ENCODE data around the gene NOTCH1.

Gene NOTCH1

DNA sequence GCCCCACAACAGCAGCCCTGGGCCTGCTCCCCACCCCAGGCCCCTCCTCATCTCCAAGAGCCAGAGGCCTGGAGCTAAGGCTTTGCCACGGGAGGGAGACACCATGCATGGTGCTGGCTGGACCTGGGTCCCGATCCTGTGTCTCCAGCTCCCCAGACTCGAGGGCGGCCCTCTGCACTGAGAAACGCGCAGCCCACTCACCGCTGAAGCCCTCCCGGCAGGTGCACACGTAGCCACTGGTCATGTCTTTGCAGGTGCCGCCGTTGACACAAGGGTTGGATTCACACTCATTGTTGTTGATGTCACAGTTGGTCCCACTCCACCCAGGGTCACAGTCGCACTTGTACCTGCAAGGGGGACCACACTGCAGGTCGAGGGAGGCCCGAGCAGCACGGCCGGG lies 32.7 kb downstream of the NOTCH1 start:
- DNase-seq, result no peak

GRCh38 chr9:136512651-136513071 lies 33.2 kb downstream of the NOTCH1 start:
- DNase-seq, result no peak

DNA sequence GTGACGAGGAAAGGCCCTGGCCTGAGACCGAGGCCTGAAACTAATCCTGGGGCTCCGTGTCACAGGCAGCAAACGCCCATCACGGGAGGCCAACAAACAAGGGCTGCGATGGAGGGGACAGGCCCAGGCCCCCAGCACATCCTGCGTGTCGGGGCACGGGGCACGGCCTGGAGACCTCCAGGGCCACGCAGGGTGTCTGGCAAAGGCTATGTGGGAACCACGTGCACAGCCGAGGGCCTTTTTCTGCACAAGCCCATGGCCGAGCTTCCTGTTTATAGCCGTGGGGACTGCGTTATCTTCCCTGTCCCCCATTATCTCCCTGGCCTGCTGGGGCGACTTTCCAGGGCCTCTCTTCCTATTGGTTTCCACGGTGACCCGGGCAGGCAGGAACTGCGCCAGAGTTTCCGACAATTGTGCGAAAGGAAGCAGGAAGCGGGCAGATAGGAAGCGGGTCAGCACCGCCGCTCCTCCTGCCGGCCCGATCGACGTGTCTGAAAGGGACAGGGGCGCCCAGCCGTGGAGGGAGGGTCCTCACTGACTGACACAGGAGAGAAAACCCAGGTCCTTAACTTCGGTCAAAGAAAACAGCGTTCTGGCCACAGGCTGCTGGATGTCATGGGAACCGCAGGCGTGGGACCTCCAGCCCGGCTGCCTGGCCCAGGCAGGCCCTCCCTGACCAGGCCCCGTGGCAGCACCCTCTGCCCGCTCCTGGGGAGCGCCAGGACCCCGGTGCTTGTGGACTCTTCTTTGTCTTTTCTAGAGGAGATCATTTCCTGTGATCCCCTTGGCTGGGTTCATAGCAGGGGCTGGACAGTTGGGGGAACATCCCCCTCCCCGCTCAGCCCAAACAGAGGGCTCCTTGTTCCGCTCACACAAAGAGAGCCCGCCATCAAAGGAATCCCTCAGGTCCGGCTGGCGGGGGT lies 33.9 kb downstream of the NOTCH1 start:
- DNase-seq, result no peak

DNA sequence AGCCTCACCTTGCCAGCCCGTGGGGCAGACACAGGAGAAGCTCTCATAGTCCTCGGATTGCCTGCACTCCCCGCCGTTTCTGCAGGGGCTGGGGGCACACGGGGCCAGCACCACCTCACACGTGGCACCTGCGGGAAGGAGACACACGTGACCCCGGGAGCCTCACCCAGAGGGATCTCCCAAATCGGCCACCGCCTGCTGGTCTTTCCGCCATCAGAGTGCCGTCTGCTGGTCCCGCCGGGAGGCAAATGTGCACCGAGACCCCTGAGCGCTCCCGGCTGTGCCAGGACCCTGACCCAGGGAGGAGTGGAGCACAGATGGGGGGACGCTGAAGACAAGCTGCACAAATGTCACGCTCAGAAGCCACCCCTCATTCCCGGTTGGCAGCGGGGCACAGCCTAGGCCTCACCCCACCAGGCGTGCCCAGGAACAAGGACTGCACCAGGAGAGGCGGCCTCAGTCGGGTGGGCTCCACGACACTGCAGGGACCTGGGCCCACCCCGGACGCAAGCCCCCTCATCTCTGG lies 34.6 kb downstream of the NOTCH1 start:
- DNase-seq, result no peak

- DNase-seq, result no peak
These were observed 35.3 kb downstream of the NOTCH1 start for GRCh38 chr9:136510561-136510960.

- no peak for DNase-seq
These were observed 36.3 kb downstream of the NOTCH1 start for GRCh38 chr9:136509549-136509948.

GRCh38 chr9:136508729-136509500 lies 36.9 kb downstream of the NOTCH1 start:
- no peak for DNase-seq

DNA sequence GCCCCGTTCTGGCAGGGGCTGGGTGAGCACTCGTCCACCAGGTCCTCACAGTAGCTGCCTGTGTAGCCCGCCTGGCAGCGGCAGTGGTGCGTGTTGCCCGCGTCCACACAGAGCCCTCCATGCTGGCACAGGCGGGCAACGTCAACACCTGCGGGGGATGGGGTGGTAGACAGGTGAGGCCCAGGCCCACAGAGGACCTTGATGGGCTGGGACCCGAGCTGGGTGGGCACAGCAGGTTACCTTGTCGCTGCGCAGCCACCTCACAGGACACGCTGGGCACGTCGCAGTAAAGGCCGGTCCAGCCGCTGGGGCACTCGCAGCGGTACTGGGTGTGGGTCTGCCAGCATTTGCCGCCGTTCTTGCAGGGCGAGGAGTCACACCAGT lies 37.9 kb downstream of the NOTCH1 start:
- DNase-seq, result no peak

- DNase-seq, result no peak
These were observed 38.4 kb downstream of the NOTCH1 start for GRCh38 chr9:136507221-136507991.

DNA sequence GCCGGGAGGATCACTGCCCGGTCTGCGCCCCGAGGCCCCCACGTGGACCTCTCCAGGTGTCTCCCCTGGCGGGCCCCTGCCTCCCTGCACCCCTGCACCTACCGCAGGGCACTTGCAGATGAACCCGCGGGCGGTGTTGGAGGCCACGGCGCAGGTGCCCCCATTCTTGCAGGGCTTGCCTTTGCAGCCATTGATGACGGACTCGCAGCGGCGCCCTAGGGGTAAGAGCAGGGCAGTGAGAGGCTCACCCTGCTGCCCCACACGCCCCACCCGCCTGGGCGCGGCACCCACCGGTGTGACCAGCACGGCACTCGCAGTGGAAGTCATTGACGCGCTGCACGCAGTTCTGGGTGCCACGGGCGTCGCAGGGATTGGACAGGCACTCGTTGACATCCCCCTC lies 39.4 kb downstream of the NOTCH1 start:
- no peak for DNase-seq

- no peak for DNase-seq
These were observed 40.1 kb downstream of the NOTCH1 start for GRCh38 chr9:136505406-136506403.

DNA sequence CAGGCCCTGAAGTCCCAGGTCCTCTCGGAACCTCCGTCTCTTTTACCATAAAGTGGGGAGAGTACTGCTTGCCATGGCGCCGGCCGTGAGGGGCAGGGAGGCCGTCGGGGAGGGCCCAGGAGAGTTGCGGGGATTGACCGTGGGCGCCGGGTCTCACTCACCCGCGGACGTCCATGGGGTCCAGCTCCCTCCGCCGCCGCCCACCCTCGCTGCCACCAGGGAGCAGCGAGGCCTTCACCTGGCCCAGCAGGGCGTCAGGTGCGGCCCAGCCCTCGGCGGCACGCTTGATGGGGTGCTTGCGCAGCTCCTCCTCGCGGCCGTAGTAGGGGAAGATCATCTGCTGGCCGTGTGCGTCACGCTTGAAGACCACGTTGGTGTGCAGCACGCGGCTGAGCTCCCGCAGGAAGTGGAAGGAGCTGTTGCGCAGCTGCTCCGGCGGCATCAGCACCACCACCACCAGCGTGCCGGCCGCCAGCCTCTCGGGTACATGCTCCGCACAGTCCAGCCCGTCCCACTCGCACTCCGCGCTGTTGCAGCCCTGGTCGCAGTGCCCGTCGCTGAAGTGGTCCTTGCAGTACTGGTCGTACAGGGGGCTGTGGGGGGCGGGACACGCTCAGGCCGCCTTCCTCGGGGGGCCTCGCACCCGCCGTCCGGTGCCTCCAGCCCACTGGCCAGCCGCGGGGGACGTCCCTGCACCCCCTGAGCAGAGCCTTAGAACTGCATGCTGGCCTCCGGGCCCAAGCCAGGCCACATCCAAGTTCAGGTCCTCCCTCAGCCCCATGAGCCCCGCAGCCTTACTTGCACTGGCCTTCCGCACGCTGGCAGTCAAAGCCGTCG lies 41.1 kb downstream of the NOTCH1 start:
- no peak for DNase-seq

GRCh38 chr9:136502940-136503550 lies 42.8 kb downstream of the NOTCH1 start:
- no peak for DNase-seq

- no peak for DNase-seq
These were observed 43.7 kb downstream of the NOTCH1 start for GRCh38 chr9:136502196-136502595.

DNA sequence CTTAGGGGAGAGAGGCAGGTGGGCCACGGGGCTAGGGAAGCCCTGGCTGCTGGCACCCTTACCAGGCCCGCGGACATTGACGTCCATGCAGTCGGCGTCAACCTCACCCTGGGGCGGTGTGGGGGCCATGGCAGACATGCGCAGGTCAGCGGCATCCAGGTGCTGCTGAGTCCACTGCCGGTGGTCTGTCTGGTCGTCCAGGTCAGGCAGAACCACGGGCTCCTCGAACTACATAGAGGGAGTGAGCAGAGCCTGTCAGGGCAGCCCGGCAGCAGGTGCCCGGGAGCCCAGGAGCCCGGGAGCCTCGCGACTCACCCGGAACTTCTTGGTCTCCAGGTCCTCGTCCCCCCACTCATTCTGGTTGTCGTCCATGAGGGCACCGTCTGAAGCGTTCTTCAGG lies 44.2 kb downstream of the NOTCH1 start:
- DNase-seq, result no peak

- no peak for DNase-seq
These were observed 45.6 kb downstream of the NOTCH1 start for GRCh38 chr9:136499935-136500910.

DNA sequence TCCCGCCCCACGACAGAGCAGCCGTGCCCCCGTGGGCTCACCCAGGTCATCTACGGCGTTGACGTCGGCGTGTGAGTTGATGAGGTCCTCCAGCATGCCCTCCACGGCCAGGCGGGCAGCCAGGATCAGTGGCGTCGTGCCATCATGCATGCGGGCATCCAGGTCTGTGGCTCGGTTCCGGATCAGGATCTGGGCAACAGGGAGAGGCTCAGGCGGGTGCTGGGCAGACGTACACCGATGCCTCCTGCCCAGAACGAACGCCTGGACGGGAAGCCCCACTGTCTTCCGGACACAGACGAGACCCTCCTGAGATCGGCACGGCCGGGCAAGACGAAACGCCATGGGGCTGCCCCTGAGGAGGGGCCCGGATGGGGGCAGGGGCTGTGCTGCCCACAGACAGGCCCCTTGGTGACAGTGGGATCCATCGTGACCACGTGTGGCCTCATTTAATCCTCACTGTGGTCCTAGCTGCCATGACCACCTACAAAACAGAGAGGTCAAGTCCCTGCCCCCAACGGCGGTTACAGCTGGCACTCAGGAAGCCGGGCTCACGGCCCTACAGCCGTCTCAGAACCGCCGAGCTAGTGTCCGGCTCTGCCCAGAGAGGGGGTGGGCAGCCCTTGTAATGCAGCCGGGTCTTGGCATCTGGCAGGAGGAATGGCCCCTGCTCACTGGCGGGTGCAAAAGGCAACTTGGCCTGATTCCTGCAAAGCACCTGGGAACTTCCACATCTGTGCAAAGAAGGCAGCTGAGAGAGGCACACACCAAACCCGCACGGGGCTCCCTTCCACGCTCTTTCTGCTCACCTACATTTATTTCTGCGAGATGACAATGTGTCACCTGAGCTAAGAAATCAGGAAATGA lies 46.5 kb downstream of the NOTCH1 start:
- no peak for DNase-seq
